KMS-11 (cell line): ENCODE data around the gene ADAMTSL5.
A peak's percentile ranks its signal among the peaks of the same experiment; 100 is the strongest.

Experiments used
- H2AFZ ChIP-seq: fragments of 200-600 bp; sonication (generic); 2 replicates; pipeline ENCODE4 v1.6.1; 2016; ENCODE audit warnings: antibody characterized with exemption, mixed run types, low read depth
- H3K27ac ChIP-seq: fragments of 200-600 bp; sonication (generic); 2 replicates; pipeline ENCODE4 v1.6.1; 2016; ENCODE audit warnings: mild to moderate bottlenecking, mixed run types
- H3K27me3 ChIP-seq: fragments of 200-600 bp; sonication (generic); 2 replicates; pipeline ENCODE4 v1.6.1; 2017; ENCODE audit warnings: mild to moderate bottlenecking, low read depth, mixed run types, moderate library complexity; ENCODE audit not compliant: insufficient read depth
- H3K36me3 ChIP-seq: fragments of 200-600 bp; sonication (generic); 2 replicates; pipeline ENCODE4 v1.6.1; 2017; ENCODE audit warnings: mild to moderate bottlenecking, mixed run types; ENCODE audit not compliant: insufficient read depth
- H3K4me1 ChIP-seq: fragments of 200-600 bp; sonication (generic); 2 replicates; pipeline ENCODE4 v1.6.1; 2016; ENCODE audit warnings: mild to moderate bottlenecking, low read depth, mixed run types; ENCODE audit not compliant: poor library complexity, severe bottlenecking
- H3K4me2 ChIP-seq: fragments of 200-600 bp; sonication (generic); 2 replicates; pipeline ENCODE4 v1.7.0; 2016; ENCODE audit warnings: mild to moderate bottlenecking, mixed run types
- H3K4me3 ChIP-seq: fragments of 200-600 bp; sonication (generic); IDR thresholded peaks from 2 replicates; pipeline ENCODE4 v1.6.1; 2017; ENCODE audit warnings: low read depth, low read length, mixed read lengths; ENCODE audit not compliant: insufficient read depth
- H3K79me2 ChIP-seq: fragments of 200-600 bp; sonication (generic); 2 replicates; pipeline ENCODE4 v1.6.1; 2016; ENCODE audit warnings: low read depth, mixed run types; ENCODE audit not compliant: insufficient read depth
- H3K9ac ChIP-seq: fragments of 200-600 bp; sonication (generic); 2 replicates; pipeline ENCODE4 v1.6.1; 2016; ENCODE audit warnings: mild to moderate bottlenecking, mixed run types
- H4K20me1 ChIP-seq: fragments of 200-600 bp; sonication (generic); 2 replicates; pipeline ENCODE4 v1.6.1; 2016; ENCODE audit warnings: mild to moderate bottlenecking, mixed run types; ENCODE audit not compliant: insufficient read depth
- TF ChIP-seq, protein P1 (sequence below): fragments of 200-600 bp; sonication (generic); conservative IDR thresholded peaks from 2 replicates; pipeline ENCODE4 v1.6.1; 2017; ENCODE audit warnings: low read depth, mild to moderate bottlenecking, antibody characterized with exemption, low read length, moderate library complexity, mixed read lengths

ADAMTSL5 gene

DNA sequence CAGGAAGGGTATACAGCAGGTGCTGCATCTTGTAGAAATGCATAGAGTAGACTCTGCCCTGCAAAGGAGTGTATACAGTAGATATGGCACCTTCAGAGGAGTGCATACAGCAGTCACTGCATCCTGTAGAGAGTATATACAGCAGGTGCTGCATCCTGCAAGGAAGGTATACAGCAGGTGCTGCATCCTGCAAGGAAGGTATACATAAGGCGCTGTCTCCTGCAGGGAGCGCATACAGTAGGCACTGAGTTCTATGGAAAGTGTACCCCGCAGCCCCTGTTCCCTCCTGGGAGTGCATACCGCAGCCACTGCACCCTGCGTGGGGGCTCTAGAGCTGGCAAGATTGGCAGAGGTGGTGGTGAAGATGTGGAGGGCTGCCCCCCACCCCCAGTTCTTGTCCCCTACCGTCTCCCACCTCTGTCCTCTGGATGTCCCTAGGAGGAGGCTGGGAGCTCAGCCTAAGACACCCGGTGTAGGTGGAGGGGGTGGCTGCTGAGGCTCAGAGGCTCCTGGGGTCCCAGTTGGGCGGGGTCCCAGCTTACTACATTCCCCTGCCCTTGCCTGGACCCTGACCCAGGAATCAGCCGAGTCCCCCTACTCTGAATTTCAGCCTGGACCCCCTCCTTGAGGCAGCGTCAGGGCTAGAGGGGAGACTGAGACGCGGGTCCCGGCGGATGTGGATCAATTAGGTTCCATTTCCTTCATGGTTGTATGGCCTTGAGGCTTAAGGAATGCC lies 2.3 kb upstream of the ADAMTSL5 start:
- no peaks in the 10 kb centered on the region for H4K20me1 ChIP-seq
- H3K4me2 ChIP-seq = no peak overlapping the region
- H3K79me2 ChIP-seq = no peaks in the 10 kb centered on the region
- H3K36me3 ChIP-seq = no peaks in the 10 kb centered on the region
- H3K4me3 ChIP-seq = no peak overlapping the region
- H3K27me3 ChIP-seq = peaks cover 36% of the 10 kb centered on the region
- no peak overlapping the region for H3K9ac ChIP-seq
- no peak overlapping the region for H3K27ac ChIP-seq
- TF ChIP-seq, protein P1, sequence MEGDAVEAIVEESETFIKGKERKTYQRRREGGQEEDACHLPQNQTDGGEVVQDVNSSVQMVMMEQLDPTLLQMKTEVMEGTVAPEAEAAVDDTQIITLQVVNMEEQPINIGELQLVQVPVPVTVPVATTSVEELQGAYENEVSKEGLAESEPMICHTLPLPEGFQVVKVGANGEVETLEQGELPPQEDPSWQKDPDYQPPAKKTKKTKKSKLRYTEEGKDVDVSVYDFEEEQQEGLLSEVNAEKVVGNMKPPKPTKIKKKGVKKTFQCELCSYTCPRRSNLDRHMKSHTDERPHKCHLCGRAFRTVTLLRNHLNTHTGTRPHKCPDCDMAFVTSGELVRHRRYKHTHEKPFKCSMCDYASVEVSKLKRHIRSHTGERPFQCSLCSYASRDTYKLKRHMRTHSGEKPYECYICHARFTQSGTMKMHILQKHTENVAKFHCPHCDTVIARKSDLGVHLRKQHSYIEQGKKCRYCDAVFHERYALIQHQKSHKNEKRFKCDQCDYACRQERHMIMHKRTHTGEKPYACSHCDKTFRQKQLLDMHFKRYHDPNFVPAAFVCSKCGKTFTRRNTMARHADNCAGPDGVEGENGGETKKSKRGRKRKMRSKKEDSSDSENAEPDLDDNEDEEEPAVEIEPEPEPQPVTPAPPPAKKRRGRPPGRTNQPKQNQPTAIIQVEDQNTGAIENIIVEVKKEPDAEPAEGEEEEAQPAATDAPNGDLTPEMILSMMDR = no peak
- no peak overlapping the region for H2AFZ ChIP-seq
- H3K4me1 ChIP-seq = peaks cover 7% of the 10 kb centered on the region

DNA sequence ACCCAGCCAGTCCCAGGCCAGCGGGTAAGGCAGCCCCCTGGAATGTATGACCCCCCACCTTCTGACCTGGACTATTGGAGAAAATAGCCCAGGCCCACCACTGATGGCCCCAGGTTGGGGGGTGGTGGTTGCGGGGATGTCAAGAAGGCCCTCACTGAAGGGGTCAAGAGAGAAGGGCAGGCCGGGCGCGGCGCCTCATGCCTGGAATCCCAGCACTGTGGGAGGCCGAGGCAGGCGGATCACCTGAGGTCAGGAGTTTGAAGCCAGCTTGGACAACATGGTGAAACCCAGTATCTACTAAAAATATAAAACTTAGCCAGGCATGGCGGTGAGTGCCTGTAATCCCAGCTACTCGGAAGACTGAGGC lies 1.5 kb upstream of the ADAMTSL5 start:
- H4K20me1 ChIP-seq = no peaks in the 10 kb centered on the region
- no peak overlapping the region for H3K27ac ChIP-seq
- H3K9ac ChIP-seq = no peak overlapping the region
- H3K27me3 ChIP-seq = peaks cover 44% of the 10 kb centered on the region
- no peak overlapping the region for H3K4me2 ChIP-seq
- H3K4me3 ChIP-seq = no peak overlapping the region
- peaks cover 6% of the 10 kb centered on the region for H3K4me1 ChIP-seq
- no peaks in the 10 kb centered on the region for H3K79me2 ChIP-seq
- H2AFZ ChIP-seq = no peak overlapping the region
- H3K36me3 ChIP-seq = no peaks in the 10 kb centered on the region
- TF ChIP-seq, protein P1 = no peak

DNA sequence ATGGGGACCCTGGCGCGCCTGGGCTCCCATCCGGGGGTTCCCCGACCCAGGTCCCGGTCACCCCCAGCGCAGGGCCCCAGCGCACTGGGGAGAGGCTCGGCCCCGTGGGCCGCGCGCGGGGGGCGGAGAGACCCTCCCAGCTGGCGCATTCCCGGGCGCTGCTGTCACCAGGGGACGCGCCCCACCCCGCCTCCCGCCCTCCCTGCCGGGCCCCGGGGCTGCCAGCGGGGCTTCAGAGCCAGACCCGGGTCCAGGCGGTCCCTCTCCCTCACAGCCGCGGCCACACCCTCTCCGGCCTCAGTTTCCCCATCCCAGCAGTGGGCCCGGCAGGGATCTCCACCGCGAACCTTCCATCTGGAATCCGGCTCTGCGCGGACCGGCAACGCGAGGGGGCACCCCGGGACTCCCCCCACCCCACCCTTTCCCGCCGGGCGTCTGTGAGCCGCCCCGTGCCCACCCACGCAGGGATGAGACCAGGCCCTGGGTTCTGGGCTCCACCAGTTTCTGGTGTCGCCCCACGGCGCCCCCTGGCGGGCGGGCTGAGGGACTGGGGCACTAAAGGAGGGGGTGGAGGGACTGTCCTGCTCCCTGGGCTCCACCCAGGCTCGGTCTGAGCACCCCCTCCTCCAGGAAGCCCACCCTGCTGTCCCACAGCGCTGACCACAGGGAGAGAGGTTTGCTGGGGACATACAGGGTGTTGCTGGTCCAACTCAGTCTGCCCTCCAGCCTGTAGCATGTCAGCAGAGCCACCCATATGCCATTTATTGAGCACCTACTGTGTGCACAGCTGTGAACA lies 878 bp upstream of the ADAMTSL5 start:
- Histone ChIP-seq H3K9ac (no peak overlapping the region), H3K4me3 (no peak overlapping the region)

DNA sequence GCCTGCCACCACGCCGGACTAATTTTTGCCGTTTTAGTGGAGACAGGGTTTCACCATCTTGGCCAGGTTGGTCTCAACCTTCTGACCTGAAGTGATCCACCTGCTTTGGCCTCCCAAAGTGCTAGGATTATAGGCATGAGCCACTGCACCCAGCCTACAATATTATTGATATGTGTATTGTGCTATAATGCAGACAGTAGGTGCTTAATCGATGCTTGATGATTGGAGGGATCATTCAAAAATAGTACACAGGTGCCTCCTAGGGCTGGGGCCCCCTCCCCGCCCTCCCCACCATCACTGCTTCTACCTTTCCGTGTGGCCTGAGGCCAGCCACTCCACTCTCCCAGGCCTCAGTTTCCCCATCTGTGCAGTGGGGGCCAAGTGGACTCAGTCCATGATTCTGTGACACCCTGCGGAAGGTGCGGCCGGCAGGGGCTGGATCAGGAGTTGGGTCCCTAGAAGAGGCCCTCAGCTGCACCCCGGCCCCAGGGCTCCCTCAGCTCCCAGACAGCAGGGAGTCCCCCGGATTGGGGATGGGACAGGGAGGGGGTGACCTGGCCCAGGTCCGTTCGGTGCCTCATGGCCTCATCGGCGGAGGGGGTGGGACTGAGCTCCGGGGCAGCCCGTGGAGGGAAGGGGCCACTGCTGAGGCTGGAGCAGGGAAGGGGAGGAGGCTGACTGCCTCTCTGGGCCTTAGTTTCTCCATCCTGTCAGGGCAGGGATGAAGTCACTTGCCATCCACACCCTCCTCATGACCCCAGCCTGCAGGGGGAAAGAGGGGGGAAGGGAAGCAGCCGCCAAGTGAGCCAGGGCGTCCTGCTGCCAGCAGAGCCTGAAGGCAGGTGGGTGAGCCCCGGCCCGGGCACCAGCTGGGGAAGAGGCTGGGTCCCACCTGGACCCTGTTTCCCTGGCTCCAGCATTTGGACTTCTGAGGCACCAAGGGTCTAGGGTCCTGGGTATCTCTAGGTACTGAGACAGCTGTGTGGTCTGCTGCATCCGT lies 1.2 kb downstream of the ADAMTSL5 start:
- TF ChIP-seq, protein P1 = no peak
- Histone ChIP-seq H3K9ac (no peak overlapping the region), H3K4me3 (no peak overlapping the region), H3K27ac (no peak overlapping the region), H2AFZ (no peak overlapping the region), H3K4me1 (peaks cover 6% of the 10 kb centered on the region), H3K27me3 (peaks cover 44% of the 10 kb centered on the region), H3K36me3 (no peaks in the 10 kb centered on the region), H3K79me2 (no peaks in the 10 kb centered on the region), H4K20me1 (no peaks in the 10 kb centered on the region), H3K4me2 (peak overlapping the region; percentile 67; the same call in 1 of the 2 replicates)

More for the DNA sequence above, 878 bp upstream of the ADAMTSL5 start:
- Histone ChIP-seq H3K36me3 (no peaks in the 10 kb centered on the region), H3K27me3 (peaks cover 49% of the 10 kb centered on the region), H4K20me1 (no peaks in the 10 kb centered on the region), H3K4me2 (no peak overlapping the region), H3K4me1 (peaks cover 6% of the 10 kb centered on the region), H2AFZ (0 out of 2 replicates have a peak overlapping the region, but pooled peaks have one; percentile 34), H3K79me2 (no peaks in the 10 kb centered on the region), H3K27ac (no peak overlapping the region)
- TF ChIP-seq, protein P1 = peak; percentile 74
